GM23248 (cell line): Measurements from ENCODE around the gene CREBBP.

ENCODE experiments used
- EZH2 ChIP-seq: fragments of 200-600 bp; sonication (generic); IDR thresholded peaks from 2 replicates; pipeline ENCODE4 v1.6.1; 2018; ENCODE audit warnings: antibody characterized with exemption, mild to moderate bottlenecking; ENCODE audit not compliant: insufficient read depth, poor library complexity, severe bottlenecking
- EZH2phosphoT487 ChIP-seq: fragments of 200-600 bp; sonication (generic); IDR thresholded peaks from 2 replicates; pipeline ENCODE4 v1.6.1; 2018; ENCODE audit warnings: antibody characterized with exemption, moderate library complexity, mild to moderate bottlenecking, low read depth; ENCODE audit not compliant: insufficient read depth

GRCh38 chr16:3756113-3756512, 124.4 kb downstream of the CREBBP start:
- TF ChIP-seq EZH2 (no peak), EZH2phosphoT487 (no peak)
